ENCODE data around the gene CCL16. TPM values are rescaled to one million over a fixed set of nuclear protein-coding genes. Genes with fewer than 3 reads are reported as not detected.
"Not testable (repeated sequence)": the region's sequence is repeated elsewhere in the genome, so short reads cannot be mapped to it uniquely, and the experiment has no call there.

The CCL16 gene
- total RNA-seq, 3 donors from 2014 or later = not detected

DNA sequence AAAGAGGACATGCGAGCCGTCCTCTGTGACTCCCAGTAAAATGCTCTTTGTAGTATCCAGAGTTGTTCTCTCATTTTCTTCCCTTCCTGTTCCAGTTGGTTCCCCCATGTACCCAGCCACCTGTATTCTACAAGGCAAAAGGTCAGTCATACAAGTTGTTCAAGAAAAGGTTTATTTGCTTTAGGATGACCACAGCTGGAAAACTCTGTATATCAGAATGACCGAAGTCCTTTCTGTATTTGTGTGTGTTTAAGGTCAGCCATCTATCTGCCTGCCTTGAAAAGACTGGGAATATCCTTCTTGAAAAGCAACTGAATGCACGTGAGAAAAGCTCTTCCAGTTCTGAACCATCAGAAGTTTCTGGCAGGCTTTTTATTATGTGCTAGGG, 8.4 kb downstream of the CCL16 start:
- H3K36me3 Mint-ChIP-seq (ENCODE audit: insufficient read depth) = no peaks in the 10 kb centered on the region
- H3K9me3 Mint-ChIP-seq = no peaks in the 10 kb centered on the region
- peaks cover 5% of the 10 kb centered on the region for H3K27me3 Mint-ChIP-seq (ENCODE audit: low read depth)
- H3K4me1 Mint-ChIP-seq (ENCODE audit: low read depth) = peaks cover 6% of the 10 kb centered on the region
- no peak overlapping the region for H3K4me3 Mint-ChIP-seq
- no peak for ATAC-seq
- DNase-seq = no peak

DNA sequence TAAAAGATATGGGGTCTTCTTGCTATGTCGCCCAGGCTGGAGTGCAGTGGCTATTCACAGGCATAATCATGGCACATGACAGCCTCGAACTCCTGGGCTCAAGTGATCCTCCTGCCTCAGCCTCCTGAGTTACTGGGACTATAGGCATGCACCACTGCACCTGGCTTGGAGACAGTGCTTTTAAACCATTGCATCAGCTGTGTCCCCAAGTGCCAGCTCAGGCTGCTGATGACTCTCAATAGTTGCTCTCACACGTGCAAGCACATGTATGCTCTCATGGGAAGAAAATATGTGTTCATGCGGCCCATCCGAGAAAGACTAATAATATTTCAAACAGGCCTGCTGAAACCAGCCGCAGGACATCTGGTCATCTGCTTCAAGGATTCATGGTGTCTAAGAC, 8.8 kb downstream of the CCL16 start:
- Mint-ChIP-seq H3K36me3 (ENCODE audit: insufficient read depth) (no peaks in the 10 kb centered on the region), H3K27me3 (ENCODE audit: low read depth) (peaks cover 3% of the 10 kb centered on the region), H3K4me3 (no peak overlapping the region), H3K9me3 (no peaks in the 10 kb centered on the region), H3K4me1 (ENCODE audit: low read depth) (peaks cover 6% of the 10 kb centered on the region)
- no peak for DNase-seq
- no peak for ATAC-seq

DNA sequence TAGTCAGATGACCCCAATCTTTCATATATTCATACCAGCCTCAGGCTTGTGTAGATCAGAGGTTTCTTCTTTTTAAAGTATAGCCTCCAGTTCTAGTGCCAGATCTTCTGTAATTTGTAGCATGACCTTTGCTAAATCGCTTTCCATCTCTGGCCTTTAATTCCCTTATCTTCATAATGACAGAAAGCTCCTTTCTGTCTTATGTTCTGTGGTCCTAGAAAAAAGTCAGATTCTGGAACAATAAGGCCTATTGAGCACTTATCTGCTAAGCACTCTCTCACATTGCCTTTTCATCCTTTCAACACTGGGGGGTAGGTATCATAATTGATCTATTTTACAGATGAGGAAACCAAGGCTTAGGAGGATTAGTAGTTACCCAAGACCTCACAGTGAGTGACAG, 9.2 kb downstream of the CCL16 start:
- H3K36me3 Mint-ChIP-seq (ENCODE audit: insufficient read depth) = no peaks in the 10 kb centered on the region
- H3K27me3 Mint-ChIP-seq (ENCODE audit: low read depth) = peaks cover 3% of the 10 kb centered on the region
- no peak for ATAC-seq
- H3K4me1 Mint-ChIP-seq (ENCODE audit: low read depth) = peaks cover 6% of the 10 kb centered on the region
- H3K9me3 Mint-ChIP-seq = no peaks in the 10 kb centered on the region
- no peak overlapping the region for H3K4me3 Mint-ChIP-seq
- DNase-seq = no peak

DNA sequence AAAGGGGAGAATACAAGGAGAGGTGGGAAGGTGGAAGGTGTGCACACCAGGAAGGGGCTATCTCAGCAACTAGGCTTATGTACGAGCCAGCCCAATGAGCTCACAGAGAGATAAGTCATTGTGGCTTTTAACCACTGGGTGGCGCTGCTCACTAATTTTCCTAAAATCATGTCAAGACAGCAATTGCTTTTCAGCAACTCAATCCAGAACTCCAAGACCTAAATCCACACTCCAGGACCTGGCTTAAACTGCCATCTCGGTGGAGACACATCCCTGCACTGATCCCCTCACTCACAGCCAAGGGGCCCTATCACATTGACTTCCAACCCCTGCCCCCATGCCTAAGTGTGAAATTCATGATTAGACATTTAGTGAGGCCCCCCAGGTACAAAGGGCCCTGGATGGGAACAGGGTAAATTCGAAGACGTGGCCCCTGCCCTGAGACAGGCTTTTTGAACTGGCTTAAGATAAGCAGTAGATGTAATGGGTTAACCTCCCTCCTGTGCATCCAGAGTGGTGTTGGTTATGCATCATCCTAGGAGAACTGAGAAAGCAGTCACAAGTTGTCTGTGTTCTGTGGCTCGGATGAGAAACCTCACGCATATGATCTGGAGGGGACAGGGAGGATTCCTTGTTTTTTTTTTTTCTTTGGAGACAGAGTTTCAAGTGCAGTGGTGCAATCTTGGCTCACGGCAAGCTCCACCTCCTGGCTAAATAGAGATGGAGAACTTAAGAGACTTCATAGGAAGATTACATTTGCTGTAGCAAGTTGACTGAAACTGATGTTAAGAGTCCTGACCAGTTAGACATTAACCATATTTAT, 11.5 kb downstream of the CCL16 start:
- Mint-ChIP-seq H3K36me3 (ENCODE audit: insufficient read depth) (no peaks in the 10 kb centered on the region), H3K9me3 (no peaks in the 10 kb centered on the region), H3K27me3 (ENCODE audit: low read depth) (no peaks in the 10 kb centered on the region), H3K4me1 (ENCODE audit: low read depth) (peaks cover 2% of the 10 kb centered on the region), H3K4me3 (no peak overlapping the region)
- DNase-seq (peak; percentile 65), ATAC-seq (peak; percentile 53 to 70)

DNA sequence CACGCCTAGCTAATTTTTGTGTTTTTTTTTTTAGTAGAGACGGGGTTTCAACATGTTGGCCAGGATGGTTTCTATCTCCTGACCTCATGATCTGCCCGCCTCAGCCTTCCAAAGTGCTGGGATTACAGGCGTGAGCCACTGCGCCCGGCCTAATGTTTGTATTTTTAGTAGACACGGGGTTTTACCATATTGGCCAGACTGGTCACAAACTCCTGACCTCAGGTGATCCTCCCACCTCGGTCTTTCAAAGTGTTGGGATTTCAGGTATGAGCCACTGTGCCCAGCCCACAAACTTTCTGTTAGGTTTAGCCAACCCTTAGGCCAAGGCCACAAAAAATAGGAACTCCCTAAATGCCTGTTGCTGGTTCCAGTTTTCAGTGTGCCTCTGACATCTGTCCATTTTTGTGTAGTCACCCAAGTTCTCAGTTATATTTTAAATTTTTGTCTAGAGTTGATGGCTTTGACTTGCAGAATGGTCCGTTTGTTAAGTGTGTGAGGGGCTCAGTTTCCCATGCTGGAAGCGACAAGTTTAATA, 12.7 kb downstream of the CCL16 start:
- Mint-ChIP-seq H3K4me3 (no peak overlapping the region), H3K27me3 (ENCODE audit: low read depth) (no peaks in the 10 kb centered on the region), H3K4me1 (ENCODE audit: low read depth) (peaks cover 2% of the 10 kb centered on the region), H3K36me3 (ENCODE audit: insufficient read depth) (no peaks in the 10 kb centered on the region), H3K9me3 (no peaks in the 10 kb centered on the region)
- no peak for DNase-seq
- ATAC-seq = no peak

DNA sequence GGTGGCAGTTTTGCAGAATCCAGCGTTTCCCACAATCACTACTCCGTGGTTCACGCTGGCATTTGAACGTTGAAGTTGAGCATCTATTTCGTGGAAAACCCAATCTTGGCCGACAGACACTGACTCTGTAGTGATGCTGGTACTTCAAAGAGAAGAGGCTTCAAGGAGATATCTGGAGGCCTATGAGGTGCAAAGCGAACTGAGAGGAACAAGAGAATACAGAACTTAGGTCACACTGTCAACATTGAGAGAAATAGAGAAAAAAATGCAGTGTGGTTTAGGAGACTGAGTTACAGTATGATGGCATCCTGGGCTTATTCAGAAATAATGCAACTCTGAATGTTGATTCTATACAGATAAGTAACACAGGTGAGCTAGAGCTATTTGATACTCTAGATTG, 16.0 kb downstream of the CCL16 start:
- Mint-ChIP-seq H3K36me3 (ENCODE audit: insufficient read depth) (no peaks in the 10 kb centered on the region), H3K9me3 (no peaks in the 10 kb centered on the region), H3K27me3 (ENCODE audit: low read depth) (peaks cover 2% of the 10 kb centered on the region), H3K4me1 (ENCODE audit: low read depth) (peaks cover 2% of the 10 kb centered on the region), H3K4me3 (no peak overlapping the region)
- DNase-seq (no peak), ATAC-seq (no peak)

DNA sequence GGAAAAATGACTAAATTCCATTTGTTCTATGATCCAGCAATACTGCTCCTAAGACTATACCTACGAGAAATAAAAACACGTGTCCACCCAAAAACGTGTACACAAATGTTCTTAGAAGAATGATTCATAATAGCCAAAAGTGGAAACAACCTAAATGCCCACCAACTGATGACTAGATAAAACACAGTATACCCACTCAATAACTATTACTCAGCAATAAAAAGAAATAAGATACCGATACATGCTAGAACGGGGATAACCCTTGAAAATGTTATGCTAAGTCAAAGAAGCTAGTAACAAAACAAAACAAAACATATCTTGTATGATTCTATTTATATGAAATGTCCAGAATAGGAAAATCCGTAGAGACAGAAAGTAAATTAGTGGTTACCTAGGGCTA, 17.6 kb downstream of the CCL16 start:
- H3K36me3 Mint-ChIP-seq (ENCODE audit: insufficient read depth) = no peaks in the 10 kb centered on the region
- H3K4me3 Mint-ChIP-seq = no peak overlapping the region
- H3K27me3 Mint-ChIP-seq (ENCODE audit: low read depth) = peaks cover 3% of the 10 kb centered on the region
- DNase-seq (no peak), ATAC-seq (no peak)
- H3K9me3 Mint-ChIP-seq = no peaks in the 10 kb centered on the region
- no peaks in the 10 kb centered on the region for H3K4me1 Mint-ChIP-seq (ENCODE audit: low read depth)

DNA sequence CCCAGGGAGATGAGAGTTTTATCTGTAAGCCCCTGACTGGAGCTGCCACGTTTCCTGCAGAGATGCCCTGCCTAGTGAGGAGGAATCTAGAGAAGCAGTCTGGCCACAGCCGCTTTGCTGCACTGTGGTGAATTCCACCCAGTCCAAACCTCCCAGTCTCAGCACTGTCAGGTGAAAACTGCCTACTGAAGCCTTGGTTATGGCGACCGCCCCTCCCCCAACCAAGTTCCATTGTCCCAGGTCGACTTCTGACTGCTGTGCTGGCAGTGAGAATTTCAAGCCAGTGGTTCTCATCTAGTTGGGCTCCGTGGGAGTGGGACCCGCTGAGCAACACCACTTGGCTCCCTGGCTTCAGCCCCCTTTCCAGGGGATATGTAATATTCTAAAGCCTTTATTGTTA, 27.6 kb downstream of the CCL16 start:
- no peaks in the 10 kb centered on the region for H3K4me1 Mint-ChIP-seq (ENCODE audit: low read depth)
- DNase-seq (no peak), ATAC-seq (no peak)
- no peaks in the 10 kb centered on the region for H3K36me3 Mint-ChIP-seq (ENCODE audit: insufficient read depth)
- no peaks in the 10 kb centered on the region for H3K9me3 Mint-ChIP-seq
- H3K27me3 Mint-ChIP-seq (ENCODE audit: low read depth) = peaks cover 7% of the 10 kb centered on the region
- no peak overlapping the region for H3K4me3 Mint-ChIP-seq

DNA sequence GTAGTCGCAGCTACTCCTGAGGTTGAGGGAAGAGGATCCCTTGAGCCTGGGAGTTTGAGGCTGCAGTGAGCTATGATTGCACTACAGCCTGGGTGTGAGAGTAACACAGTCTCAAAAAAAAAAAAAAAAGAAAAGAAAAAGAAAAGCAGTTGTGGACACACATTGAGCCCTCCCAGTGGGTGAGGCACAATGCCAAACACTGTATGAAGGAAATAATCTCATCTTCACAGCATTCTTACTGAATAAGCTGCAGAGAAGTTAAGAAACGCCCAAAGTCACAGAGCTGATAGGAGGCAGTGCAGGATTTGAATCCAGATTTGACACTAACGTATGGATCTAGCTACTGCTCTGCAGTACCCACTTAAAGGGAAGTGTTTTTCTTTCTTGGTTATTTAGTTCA, 31.9 kb downstream of the CCL16 start:
- no peaks in the 10 kb centered on the region for H3K36me3 Mint-ChIP-seq (ENCODE audit: insufficient read depth)
- no peaks in the 10 kb centered on the region for H3K9me3 Mint-ChIP-seq
- no peaks in the 10 kb centered on the region for H3K27me3 Mint-ChIP-seq (ENCODE audit: low read depth)
- no peak overlapping the region for H3K4me3 Mint-ChIP-seq
- no peak for ATAC-seq
- H3K4me1 Mint-ChIP-seq (ENCODE audit: low read depth) = no peaks in the 10 kb centered on the region
- DNase-seq = no peak

DNA sequence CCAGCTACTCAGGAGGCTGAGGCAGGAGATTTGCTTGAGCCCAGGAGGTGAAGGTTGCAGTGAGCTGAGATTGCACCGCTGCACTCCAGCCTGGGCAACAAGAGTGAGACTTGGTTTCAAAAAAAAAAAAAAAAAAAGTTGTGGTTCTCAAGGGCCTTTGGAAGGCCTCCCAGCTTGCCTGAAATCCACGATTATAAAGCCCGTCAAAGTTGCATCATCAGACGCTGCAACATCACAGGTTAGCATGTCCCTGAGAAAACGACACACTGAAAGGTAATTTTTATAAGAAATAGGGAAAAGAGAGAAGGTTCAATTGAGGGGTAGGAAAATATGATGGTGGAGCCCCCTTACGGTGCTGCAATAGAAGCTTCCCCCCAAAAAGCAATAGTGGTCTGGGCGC, 33.2 kb downstream of the CCL16 start:
- Mint-ChIP-seq H3K4me1 (ENCODE audit: low read depth) (no peaks in the 10 kb centered on the region), H3K36me3 (ENCODE audit: insufficient read depth) (no peaks in the 10 kb centered on the region), H3K4me3 (no peak overlapping the region), H3K9me3 (no peaks in the 10 kb centered on the region), H3K27me3 (ENCODE audit: low read depth) (no peaks in the 10 kb centered on the region)
- DNase-seq = no peak
- ATAC-seq = no peak

DNA sequence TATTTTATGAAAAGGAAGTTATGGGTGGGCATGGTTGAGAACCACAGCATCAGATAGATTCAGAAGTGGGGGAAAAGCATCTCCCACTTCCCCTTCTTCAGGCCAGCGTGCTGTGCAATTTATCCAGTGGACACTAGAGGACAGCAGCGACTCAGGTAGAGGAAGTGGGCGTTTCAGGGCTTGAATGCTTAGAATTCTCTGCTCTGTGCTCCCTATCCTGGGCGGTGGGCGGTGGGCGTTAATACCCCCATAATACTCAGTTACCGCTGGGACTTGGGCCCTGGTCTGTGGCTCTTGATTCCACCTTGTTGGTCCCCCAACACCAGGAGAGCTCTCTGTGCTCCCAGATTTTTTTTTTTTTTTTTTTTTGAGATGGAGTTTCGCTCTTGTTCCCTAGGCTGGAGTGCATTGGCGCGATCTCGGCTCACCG, 34.1 kb downstream of the CCL16 start:
- Mint-ChIP-seq H3K27me3 (ENCODE audit: low read depth) (no peaks in the 10 kb centered on the region), H3K4me3 (no peak overlapping the region), H3K36me3 (ENCODE audit: insufficient read depth) (no peaks in the 10 kb centered on the region), H3K4me1 (ENCODE audit: low read depth) (no peaks in the 10 kb centered on the region), H3K9me3 (no peaks in the 10 kb centered on the region)
- ATAC-seq = peak; percentile 66 to 74
- peak; percentile 24 for DNase-seq

DNA sequence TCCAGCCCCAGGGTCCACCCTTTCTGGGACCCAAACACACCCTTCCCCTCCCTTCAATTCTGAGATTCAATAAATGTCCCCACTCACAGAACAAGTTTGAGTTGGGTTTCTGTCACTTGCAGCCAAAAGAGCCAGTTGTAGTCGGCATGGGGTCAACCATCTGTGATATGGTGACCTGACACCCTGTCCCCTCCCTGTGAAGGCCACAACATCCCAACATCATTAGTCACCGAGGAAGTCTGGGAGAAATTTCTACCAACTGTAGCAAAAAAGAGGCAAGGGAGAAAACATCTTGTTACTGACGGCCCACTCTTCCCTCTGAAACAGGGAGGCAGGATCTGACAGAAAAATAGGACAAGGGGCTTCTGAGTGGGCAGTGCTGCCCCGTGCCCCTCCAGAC, 37.1 kb downstream of the CCL16 start:
- no peaks in the 10 kb centered on the region for H3K9me3 Mint-ChIP-seq
- H3K4me1 Mint-ChIP-seq (ENCODE audit: low read depth) = no peaks in the 10 kb centered on the region
- H3K27me3 Mint-ChIP-seq (ENCODE audit: low read depth) = no peaks in the 10 kb centered on the region
- no peak overlapping the region for H3K4me3 Mint-ChIP-seq
- H3K36me3 Mint-ChIP-seq (ENCODE audit: insufficient read depth) = no peaks in the 10 kb centered on the region
- ATAC-seq (no peak), DNase-seq (no peak)

DNA sequence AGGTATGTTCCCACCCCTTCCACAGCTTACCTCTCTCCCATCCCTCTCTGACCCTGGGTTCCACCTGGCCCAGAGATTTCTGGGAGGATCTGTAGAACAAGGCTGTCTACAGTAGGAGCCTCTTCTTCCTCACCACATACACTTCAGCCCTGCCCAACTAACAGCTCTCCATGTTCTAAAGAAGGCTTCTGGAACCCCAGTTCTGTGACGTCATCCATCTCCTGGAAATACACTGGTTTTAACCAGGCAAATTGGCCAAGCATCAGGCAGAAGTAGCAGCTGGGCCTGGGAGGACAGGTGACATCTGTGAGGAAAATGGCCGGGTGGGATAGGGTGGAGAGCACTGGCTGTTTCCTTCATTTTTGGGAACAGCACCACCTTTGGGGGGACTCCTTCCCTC, 37.8 kb downstream of the CCL16 start, which contains the start of gene LYZL6:
LYZL6 (minus strand) TSS at position 177 of the 400 bp plus-strand sequence. CDS start 4,357 bp downstream, outside the sequence.
- Mint-ChIP-seq H3K36me3 (ENCODE audit: insufficient read depth) (no peaks in the 10 kb centered on the region), H3K9me3 (no peaks in the 10 kb centered on the region), H3K27me3 (ENCODE audit: low read depth) (no peaks in the 10 kb centered on the region), H3K4me3 (no peak within 1 kb of the TSS), H3K4me1 (ENCODE audit: low read depth) (peaks cover 2% of the 10 kb centered on the region)
- DNase-seq (no peak), ATAC-seq (no peak)

DNA sequence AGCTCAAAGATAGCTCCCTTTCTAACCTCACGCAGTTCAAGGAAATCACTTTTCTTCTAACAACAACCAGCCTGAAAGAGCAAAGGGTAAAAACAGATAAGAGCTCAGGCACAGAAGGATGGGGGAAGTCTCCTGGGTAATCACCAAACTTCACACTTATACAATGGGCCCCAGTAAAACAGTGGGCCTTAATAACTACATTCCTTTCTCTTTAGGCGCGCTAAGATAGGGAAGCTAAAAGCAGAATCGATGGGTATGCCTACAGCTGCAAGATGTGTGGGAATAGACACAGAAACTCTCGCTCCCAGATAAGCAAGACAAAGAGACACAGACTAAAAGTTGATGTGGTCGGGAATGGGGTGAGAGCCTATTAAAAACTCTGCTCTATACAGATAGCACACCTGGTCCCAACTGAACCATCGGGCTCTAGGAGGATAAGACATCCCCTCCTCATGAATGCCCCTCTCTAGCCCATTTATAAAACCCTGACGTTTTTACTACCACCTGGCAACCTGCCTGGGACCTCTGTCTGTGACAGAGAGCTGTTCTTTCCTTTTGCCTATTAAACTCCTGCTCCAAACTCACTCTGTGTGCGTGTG, 38.6 kb downstream of the CCL16 start:
- no peak overlapping the region for H3K4me3 Mint-ChIP-seq
- no peaks in the 10 kb centered on the region for H3K36me3 Mint-ChIP-seq (ENCODE audit: insufficient read depth)
- no peak for DNase-seq
- no peaks in the 10 kb centered on the region for H3K9me3 Mint-ChIP-seq
- peaks cover 2% of the 10 kb centered on the region for H3K4me1 Mint-ChIP-seq (ENCODE audit: low read depth)
- H3K27me3 Mint-ChIP-seq (ENCODE audit: low read depth) = no peaks in the 10 kb centered on the region
- ATAC-seq = no peak

DNA sequence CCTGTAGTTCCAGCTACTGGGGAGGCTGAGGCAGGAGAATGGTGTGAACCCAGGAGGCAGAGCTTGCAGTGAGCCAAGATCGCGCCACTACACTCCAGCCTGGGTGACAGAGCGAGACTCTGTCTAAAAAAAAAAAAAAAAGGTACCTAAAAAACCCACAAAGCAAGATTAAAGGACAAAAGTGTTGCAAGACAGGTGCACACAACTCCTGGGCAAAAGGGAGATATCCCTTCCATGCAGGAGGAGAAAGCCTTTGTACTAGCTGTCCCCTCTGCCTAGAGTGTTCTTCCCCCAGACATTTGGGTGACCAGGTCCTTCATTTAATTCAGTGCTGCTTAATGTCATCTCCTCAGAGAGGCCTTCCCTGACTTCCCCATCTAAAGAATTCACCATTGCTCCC, 42.8 kb downstream of the CCL16 start:
- not testable (repeated sequence) for H3K27me3 Mint-ChIP-seq (ENCODE audit: low read depth); H3K36me3 Mint-ChIP-seq (ENCODE audit: insufficient read depth); H3K4me3 Mint-ChIP-seq; DNase-seq; H3K9me3 Mint-ChIP-seq; H3K4me1 Mint-ChIP-seq (ENCODE audit: low read depth); ATAC-seq
